ENCODE data around the gene SNX3.

SNX3 gene

DNA sequence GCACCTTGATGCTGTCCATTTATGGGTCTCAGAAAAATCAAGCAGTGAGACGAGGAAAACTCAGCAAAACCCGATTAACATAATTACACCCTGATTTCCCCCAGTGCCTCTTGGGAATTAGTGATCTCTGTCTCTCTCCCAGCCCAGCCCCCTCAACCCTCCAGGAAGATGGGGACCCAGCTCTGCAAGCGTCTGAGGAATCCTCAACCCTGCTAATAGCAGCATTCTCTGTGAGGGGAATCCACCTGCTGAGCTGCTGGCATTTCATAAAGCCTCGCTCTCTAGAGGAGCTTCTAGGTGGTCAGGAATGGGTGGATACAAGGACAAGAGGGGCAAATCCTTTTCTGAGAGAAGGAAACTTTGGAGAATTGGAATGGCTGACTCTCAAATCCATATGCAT, 81.1 kb downstream of the SNX3 start:
- Histone ChIP-seq H3K4me1 (peaks cover 0 to 19% (median 13%) of the 10 kb centered on the region in 4 donors), H3K9me3 (no peaks in the 10 kb centered on the region), H3K27me3 (peaks cover 0 to 63% of the 10 kb centered on the region in 2 donors), H3K36me3 (no peaks in the 10 kb centered on the region), H3K4me3 (no peak overlapping the region), H3K27ac (no peak overlapping the region)
- no peak for DNase-seq
- intact Hi-C loops (cut with DNase I; ENCODE audit: low total_unique reads): no loop called here
- TF ChIP-seq, protein P1, sequence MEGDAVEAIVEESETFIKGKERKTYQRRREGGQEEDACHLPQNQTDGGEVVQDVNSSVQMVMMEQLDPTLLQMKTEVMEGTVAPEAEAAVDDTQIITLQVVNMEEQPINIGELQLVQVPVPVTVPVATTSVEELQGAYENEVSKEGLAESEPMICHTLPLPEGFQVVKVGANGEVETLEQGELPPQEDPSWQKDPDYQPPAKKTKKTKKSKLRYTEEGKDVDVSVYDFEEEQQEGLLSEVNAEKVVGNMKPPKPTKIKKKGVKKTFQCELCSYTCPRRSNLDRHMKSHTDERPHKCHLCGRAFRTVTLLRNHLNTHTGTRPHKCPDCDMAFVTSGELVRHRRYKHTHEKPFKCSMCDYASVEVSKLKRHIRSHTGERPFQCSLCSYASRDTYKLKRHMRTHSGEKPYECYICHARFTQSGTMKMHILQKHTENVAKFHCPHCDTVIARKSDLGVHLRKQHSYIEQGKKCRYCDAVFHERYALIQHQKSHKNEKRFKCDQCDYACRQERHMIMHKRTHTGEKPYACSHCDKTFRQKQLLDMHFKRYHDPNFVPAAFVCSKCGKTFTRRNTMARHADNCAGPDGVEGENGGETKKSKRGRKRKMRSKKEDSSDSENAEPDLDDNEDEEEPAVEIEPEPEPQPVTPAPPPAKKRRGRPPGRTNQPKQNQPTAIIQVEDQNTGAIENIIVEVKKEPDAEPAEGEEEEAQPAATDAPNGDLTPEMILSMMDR (IDR thresholded peaks at IDR 0.05): no peak

GRCh38 chr6:108176281-108177089, 84.4 kb downstream of the SNX3 start:
- intact Hi-C loops (cut with DNase I; ENCODE audit: low total_unique reads): no loop called here
- TF ChIP-seq, protein P1 (IDR thresholded peaks at IDR 0.05): no peak
- Histone ChIP-seq H3K27ac (no peak overlapping the region), H3K4me3 (no peak overlapping the region), H3K9me3 (no peaks in the 10 kb centered on the region), H3K27me3 (peaks cover 0 to 91% of the 10 kb centered on the region in 2 donors), H3K36me3 (no peaks in the 10 kb centered on the region), H3K4me1 (peaks cover 0 to 24% (median 14%) of the 10 kb centered on the region in 4 donors)
- DNase-seq: no peak

GRCh38 chr6:108175592-108176279, 85.1 kb downstream of the SNX3 start:
- TF ChIP-seq, protein P1 (IDR thresholded peaks at IDR 0.05): no peak
- peaks cover 0 to 24% (median 16%) of the 10 kb centered on the region in 4 donors for H3K4me1 ChIP-seq
- no peak for DNase-seq
- intact Hi-C loops (cut with DNase I; ENCODE audit: low total_unique reads): no loop called here
- no peak overlapping the region for H3K27ac ChIP-seq
- H3K4me3 ChIP-seq: no peak overlapping the region
- no peaks in the 10 kb centered on the region for H3K9me3 ChIP-seq
- H3K27me3 ChIP-seq: peaks cover 0 to 91% of the 10 kb centered on the region in 2 donors
- H3K36me3 ChIP-seq: no peaks in the 10 kb centered on the region

- intact Hi-C loops (cut with DNase I; ENCODE audit: low total_unique reads): no loop called here
- Histone ChIP-seq H3K27me3 (peaks cover 0 to 91% of the 10 kb centered on the region in 2 donors), H3K4me3 (no peak overlapping the region)
These were observed 85.7 kb downstream of the SNX3 start for GRCh38 chr6:108175176-108175591.

GRCh38 chr6:108174371-108175175, 86.3 kb downstream of the SNX3 start:
- H3K4me1 ChIP-seq: peaks cover 0 to 26% (median 19%) of the 10 kb centered on the region in 4 donors
- DNase-seq: no peak
- no peaks in the 10 kb centered on the region for H3K9me3 ChIP-seq
- H3K27ac ChIP-seq: no peak overlapping the region
- H3K27me3 ChIP-seq: peaks cover 0 to 93% of the 10 kb centered on the region in 2 donors
- TF ChIP-seq, protein P1 (IDR thresholded peaks at IDR 0.05): no peak
- no peaks in the 10 kb centered on the region for H3K36me3 ChIP-seq
- intact Hi-C loops (cut with DNase I; ENCODE audit: low total_unique reads): no loop called here
- no peak overlapping the region for H3K4me3 ChIP-seq

More at GRCh38 chr6:108175176-108175591, 85.7 kb downstream of the SNX3 start:
- Histone ChIP-seq H3K9me3 (no peaks in the 10 kb centered on the region), H3K36me3 (no peaks in the 10 kb centered on the region), H3K27ac (no peak overlapping the region), H3K4me1 (peaks cover 0 to 24% (median 16%) of the 10 kb centered on the region in 4 donors)
- no peak for DNase-seq
- TF ChIP-seq, protein P1 (IDR thresholded peaks at IDR 0.05): no peak
